NCI-H2029 (cell line): Measurements from ENCODE around the gene MTG2.

Source experiments
- DNase-seq: peaks from one replicate; lab custom pipeline; 2025; lab: John Stamatoyannopoulos, UW

MTG2 gene

GRCh38 chr20:62222266-62222850 is 39.5 kb downstream of the MTG2 start:
- DNase-seq: no peak

DNA sequence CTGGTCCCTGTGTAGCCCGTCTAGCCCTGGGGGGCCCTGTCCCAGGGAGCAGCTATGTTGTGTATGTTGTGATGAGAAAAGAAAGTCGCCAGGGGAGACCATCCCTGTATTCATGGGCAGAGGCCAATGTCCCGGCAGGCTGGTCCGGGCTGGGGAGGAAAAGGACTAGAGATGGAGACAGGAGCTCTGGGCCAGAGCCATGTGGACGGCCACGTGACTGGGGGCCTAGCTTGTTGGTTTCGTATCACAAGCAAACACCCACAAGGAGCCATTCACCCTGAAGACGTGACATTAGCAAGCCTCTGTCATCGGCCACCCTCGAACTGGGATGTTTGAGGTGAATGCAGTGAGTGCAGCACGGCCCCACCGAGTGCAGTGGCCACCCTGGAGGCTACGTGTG is 40.1 kb downstream of the MTG2 start:
- DNase-seq: no peak

DNA sequence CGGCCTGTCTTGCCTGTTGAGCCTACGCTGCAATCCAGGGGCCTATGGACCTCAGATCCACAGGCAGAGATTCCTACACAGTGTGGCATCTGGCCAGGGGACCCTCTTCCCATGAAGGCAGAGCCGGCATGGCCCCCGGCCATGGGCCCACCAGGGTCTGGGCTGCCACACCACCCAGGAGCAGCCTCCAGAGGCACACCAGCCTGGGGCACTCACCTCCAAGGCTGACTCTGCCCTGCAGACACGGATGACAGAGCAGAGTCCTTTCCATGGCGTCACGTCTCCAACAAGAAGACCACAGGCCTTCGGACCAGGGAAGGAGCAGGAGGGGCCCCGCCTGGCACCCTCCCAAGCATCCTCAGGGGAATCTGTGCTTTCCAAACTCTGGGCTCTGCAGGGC is 40.7 kb downstream of the MTG2 start:
- no peak for DNase-seq

- no peak for DNase-seq
Measured at GRCh38 chr20:62224113-62224855, 41.5 kb downstream of the MTG2 start.

GRCh38 chr20:62225026-62225425 is 42.2 kb downstream of the MTG2 start:
- DNase-seq: no peak

- no peak for DNase-seq
Measured at GRCh38 chr20:62225820-62226635, 43.2 kb downstream of the MTG2 start.

DNA sequence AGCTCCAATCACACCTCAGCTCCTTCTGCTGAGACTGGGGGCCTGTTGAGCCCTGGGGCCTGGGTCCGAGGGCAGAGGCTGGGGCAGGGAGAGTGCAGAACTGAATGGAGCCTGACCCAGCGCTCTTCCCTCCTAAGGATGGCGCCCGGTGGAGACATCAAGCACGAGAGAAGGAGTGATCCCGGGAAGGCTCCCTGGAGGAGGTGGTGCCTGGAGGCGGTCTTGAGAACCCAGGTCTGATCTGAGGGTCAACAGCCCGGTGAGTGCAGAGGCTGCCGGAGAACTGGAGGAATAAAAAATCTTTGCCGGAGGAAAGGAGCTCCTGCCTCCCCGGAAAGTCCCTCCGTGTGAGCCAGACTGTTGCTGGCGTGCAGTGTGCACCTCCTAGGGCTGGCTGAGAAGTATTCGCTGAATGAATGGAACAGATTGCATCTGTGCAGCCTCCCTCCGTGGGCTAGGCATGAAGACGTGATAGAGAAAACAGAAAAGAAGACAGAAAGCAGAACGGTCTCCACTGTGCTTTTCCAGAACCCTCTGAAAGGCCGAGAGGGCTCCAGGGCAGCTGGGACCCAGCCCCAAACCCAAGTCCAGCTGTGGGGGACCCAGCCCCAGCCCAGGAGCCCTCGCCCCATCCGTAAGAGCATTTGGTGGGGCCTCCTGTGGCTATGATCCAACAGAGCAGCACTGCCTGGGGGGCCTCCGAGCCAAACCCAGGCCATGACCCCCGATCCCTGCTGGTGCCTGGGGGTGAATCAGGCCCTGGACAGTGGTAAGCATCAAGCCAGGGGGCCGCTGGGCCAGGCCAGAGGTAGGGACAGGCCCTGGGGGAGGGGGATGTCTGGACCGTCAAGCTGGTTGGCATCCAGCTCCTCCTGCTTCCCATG is 44.1 kb downstream of the MTG2 start:
- DNase-seq: no peak

DNA sequence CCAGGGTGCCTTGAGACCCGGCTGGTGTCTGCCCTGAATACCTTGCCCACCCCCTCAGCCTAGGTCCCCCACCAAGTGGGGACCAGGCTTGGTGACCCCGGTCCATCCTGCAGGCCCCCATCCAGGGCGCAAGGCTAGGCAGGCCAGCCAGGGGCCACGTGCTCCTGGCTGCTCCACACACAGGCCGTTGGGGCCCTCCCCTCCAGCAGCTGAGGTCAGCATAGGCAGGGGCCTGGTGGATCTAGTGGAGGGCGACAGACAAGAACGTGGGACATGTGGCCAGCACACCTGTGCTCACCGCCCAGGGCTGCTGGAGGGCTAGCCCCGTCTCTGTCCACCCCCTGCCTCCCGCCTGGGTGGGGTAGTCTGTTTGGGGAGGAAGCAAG is 44.8 kb downstream of the MTG2 start:
- DNase-seq: no peak

- DNase-seq: peak; percentile 46
Measured at GRCh38 chr20:62227977-62228958, 45.4 kb downstream of the MTG2 start.

DNA sequence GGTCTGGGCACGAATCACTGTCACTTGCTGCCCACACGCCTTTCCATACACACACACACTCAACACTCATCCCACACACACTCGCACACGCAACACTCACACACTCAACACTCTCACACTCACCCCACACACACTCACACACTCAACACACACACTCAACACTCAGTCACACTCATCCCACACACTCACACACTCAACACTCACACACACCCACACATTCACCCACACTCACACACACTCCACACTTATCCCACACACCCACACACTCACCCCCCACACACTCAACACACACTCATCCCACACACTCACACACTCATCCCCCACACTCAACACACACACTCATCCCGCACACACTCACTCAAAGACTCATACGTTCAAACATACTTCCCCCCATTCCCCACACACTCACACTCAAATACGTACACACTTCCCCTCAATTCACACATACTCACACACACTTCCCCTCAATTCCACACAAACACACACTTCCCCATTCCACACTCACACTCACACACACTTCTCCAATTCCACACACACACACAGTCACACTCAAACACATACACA is 46.2 kb downstream of the MTG2 start:
- DNase-seq: no peak

GRCh38 chr20:62229667-62230066 is 46.8 kb downstream of the MTG2 start:
- DNase-seq: no peak

DNA sequence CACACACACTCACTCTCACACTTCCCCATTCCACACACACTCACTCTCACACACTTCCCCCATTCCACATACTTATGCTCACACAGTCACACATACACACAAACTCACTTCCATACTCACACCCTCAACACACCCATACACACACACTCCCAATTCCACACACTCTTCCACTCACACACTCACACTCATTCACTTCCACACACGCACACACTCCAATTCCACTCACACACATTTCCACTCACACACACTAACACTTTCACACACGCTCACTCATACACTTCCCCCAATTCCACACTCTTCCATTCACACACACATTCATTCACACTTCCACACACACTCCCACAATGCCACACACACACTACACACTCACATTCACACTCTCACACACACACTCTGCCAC is 47.4 kb downstream of the MTG2 start:
- no peak for DNase-seq

- no peak for DNase-seq
Measured at GRCh38 chr20:62230696-62231095, 47.9 kb downstream of the MTG2 start.

- DNase-seq: no peak
Measured at GRCh38 chr20:62231292-62231691, 48.5 kb downstream of the MTG2 start.

DNA sequence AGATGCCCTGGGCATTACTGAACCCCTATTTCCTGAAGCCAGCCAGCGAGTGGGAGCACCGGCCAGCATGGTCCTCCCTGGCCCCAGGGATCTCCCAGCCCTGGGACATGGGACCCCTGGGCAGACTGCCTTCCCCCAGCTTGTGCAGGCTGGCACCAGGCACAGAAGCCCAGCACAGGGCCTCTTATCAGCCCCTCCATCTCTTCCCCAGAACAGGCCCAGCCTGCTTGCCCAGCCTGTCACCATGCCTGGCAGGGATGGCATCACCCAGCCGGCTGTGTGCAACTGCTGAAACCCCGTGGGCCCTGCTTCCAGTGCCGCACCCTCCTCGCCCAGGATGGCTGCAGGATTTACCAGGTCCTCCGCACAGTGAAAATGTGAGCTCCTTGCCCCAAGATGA is 49.4 kb downstream of the MTG2 start:
- DNase-seq: no peak

DNA sequence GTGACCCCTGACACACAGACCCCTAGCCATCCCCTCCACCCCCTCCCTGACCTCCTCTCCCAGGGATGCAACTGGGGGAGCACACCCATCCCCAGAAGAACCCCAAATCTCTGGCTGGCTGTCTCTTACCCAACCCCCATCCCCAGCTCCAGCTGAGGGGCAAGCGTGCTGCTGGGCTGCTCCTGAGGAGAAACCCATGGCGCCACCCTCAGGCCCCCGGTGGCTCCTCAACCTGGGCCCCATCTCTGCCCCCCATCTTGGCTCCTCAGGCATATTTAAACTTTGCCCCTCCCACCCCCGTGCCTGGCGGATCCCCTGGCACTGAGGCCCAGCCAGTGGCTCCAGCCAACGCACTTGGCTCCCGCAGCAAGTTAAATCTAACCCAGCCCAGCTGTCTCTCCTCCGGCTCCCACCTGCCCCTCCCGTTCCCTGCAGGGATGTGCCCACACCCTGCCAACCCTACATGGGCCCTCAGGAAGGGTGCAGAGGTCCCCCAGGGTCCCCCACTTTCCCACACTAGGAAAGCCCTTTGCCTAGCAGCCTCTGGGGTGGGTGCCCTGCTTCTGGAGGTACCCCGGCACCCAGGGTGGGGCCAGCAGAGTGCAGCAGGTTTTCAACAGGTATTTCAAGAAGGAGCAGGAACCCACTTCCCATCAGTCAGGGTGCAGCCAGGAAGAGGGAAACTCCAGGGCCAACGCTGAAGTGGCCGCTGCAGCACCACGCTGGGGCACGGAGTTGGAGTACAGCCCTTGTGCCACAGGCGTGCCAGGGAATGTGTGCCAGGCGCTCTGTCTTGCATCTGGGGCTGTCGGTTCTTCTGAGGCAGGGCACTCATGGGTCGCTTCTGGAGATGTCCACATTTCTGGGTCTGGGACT is 50.2 kb downstream of the MTG2 start:
- DNase-seq: no peak

DNA sequence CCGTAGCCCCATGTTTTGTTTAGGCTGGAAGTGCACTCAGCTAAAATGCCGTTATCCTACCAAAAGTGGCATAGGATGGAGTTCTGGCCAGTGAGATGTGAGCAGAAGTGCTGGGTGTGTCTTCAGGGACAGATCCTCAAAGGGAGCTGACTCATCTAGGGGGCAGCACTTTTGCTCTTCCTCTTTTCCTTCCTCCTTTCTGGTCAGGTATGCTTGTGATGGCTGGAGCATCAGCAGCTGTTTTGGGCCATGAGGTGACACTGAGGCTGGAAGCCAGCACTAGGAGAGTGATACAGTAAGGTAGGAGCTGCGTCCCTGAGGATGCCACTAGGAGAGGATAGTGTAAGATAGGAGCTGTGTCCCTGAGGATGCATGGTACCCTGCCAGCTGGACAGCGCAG is 50.9 kb downstream of the MTG2 start:
- no peak for DNase-seq

DNA sequence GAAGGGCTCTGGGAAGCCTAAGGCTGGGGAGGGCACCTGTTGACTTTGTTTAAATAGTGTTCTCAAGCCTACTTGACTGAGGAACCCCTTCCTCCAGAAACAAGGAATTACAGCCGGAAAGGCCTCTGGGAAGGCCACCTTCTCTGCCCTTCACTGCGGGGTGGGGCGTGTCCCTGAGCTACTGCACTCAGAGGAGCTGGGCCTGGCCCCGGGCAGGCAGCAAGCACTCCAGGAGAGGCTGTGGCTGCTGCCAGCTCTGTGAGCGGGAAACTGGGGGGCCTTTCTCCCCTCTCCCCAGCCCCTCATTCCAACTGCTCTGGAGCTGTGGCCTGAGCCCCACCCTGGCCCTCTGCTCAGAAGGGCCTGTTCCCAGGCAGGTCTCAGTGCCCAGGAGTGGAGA is 51.5 kb downstream of the MTG2 start:
- no peak for DNase-seq

DNA sequence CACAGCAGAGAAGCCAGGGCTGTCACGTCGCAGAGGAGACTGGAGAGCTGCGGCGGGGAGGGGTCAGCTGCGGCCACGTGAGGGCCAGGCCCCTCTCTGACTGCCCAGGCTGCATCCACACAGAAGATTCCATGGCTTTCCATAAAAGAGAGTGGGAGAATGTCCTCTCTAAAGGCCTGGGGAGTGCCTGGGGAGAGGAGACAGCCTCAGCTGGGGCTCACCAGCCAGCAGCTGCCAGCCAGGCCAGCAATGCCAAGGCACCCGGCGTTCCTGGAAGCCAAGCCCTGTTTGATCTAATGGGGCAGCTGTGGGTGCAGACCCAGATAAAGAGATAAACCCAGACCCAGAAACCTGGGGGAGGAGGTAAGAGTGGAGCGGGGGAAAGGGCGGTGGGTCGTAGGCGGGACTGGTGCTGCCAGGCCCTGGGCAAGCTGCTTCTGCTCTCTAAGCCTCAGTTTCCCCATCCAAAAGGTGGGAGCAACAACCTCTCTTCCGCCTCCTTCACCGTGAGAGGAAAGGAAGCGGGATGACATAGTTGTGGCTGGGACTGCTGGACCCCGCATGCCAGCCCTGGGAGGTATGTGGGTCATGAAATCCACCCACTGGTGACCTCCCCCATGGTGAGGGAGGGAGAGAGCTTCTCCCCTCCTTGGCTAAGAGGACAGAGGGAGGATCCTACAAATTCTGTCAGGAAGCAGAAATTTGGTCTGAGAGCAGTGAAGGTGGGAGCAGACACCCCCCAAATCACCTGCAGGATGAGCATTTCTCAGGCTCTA is 52.4 kb downstream of the MTG2 start:
- DNase-seq: no peak
